Measurements from ENCODE around the gene IYD.
"Not testable (repeated sequence)": the region's sequence is repeated elsewhere in the genome, so short reads cannot be mapped to it uniquely, and the experiment has no call there.

Gene IYD

GRCh38 chr6:150352321-150353296, 16.2 kb upstream of the IYD start:
- DNase-seq: no peak

DNA sequence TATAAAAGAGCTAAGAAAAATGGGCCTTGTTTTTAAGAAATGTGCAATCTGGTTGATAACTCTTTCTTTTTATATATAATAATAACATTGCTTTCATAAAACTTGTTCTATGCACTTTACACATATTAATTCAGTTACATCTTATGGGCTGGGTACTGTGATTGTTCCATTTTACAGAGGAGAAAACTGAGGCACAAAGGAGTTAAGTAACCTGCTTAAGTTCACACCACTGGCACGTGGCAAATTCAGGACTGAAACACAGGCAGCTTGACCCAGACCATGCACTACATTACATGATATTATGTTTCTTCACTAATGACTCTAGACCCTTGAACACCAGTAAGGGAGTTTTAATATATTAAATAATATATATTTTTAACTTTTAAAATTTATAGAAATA, 15.4 kb upstream of the IYD start:
- no peak for DNase-seq

DNA sequence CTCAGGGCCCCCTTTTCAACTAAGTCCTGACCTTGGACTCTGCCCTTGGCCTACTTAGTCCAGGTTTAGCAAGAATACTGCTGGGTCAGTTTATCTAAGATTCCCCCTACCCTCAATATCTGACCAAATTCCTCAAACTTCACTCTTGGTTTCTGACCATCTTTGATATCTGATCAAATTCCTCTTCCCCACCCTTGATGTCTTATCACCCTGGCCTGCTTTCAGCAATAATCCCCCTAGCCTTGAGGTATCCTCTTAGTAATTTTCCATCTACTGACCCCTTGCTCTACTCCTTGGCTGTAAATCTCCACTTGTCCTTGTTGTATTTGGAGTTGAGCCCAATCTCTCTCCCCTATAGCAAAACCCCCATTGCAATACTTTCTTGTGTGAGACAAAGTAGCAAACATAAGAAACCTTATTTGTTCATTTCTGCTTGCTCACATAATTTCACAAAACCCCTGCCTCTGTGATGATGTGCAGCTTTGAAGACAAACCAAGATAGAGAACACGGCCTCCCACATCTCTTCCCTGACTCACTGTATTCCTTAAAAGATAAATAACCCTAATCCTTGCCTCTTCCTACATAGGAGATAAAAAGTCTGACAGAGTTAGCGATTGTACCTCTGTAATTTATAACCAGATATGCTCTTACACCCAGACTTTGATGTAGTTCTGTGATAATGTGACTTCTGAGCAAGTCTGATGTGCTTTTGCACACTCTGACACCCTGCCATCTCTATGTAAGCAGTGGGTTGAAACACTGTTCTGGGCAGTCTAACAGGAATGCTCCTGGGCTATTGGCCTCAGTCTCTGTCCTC, 13.8 kb upstream of the IYD start:
- no peak for DNase-seq

DNA sequence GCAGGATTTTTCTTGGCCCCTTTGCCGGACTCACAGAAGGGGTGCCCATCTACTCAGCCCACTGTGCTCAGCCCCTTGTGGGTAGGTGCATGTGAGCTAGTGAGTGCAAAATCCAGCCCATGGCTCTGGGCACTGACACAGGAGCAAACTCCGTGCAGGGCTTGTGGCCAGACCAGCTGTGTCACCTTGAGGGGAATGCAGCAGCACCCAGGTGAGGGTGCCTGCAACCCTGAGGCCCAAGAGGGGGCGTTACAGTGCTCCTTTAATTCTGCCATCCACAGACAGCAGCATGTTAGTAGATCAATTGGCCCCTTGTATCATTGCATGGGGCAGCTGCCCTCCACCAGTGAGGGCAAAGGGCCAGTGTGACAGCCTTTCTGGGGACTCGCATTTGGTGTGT, 12.9 kb upstream of the IYD start:
- no peak for DNase-seq

GRCh38 chr6:150361876-150362275, 6.9 kb upstream of the IYD start:
- DNase-seq: no peak

DNA sequence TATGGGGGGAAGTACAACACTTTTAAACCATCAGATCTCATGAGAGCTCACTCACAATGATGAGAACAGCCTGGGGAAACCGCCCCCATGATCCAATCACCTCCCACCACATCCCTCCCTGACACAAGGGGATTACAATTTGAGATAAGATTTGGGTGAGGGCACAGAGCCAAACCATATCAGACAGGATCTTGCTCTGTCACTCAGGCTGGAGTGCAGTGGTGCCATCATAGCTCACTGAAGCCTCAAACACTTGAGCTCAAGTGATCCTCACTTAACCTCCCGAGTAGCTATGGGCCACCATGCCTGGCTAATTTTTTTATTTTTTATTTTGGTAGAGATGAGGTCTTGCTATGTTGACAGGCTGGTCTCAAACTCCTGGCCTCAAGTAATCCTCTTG, 5.1 kb upstream of the IYD start:
- DNase-seq: no peak

DNA sequence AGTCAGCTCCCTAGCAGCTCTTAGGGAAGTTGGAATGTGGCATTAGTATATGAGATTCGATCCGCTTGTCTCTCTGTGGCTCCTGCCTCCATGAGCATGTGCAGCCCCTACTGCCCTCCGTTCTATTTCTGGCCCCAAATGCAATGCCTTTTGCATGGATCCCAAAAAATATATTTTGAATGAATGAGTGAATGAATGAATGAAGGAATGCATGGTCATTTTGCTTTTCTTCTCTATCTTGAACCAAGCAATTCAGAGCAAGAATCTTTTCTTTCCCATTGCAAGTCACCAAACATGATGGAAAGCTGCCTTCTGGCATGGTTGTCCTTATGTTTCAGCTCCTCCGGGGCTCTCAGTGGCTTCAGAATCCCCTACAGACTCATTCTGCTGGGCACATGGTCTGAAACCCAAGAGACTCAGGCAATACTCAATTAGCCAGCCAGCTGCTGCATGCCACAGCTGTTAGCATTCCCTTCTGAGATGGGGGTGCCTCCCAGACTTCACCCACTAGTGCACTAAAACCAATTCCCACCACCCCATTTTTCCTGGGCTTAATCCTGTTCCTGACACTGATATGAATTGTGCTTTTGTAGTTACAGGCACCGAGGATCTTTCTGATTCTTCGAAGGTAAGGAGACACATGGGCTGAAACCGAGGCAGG, 2.6 kb upstream of the IYD start:
- no peak for DNase-seq

GRCh38 chr6:150369408-150369807, 596 bp downstream of the IYD start:
- no peak for DNase-seq

DNA sequence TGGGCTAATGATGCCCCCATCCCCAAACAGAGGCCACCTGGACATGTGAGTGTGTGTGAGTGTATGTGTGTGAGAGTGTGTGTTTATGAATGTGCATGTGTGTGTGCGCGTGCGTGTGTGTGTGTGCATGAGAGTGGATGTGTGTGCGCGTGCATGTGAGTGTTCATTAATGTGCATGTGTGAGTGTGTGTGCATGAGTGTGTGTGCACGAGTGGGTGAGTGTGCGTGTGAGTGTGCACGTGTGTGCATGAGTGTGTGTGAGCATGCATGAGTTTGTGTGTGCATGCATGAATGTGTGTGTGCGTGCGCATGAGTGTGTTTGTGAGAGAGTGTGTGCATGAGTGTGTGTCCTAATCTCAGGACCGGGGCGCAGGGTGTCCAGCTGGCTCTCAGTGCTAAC, 1.3 kb downstream of the IYD start:
- no peak for DNase-seq

DNA sequence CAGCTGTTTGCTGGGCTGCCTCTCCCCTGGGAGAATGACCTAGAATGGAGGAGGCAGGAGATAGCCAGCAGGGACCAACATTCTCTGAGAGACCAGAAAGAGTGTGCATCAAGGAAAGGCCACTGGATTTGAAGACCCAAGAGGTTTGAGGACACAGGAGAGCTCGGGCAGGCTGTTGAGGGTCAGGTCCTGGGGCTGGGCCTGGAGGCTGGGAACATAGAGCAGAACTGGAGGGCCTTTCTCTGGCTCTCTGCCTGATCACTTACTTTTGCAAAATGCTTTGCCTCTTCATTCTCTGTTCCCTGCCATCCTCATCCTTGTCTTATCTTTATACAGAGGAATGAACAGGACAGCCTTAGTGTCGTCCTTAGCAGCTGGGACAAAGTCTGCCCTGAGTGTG, 2.5 kb downstream of the IYD start:
- DNase-seq: no peak

DNA sequence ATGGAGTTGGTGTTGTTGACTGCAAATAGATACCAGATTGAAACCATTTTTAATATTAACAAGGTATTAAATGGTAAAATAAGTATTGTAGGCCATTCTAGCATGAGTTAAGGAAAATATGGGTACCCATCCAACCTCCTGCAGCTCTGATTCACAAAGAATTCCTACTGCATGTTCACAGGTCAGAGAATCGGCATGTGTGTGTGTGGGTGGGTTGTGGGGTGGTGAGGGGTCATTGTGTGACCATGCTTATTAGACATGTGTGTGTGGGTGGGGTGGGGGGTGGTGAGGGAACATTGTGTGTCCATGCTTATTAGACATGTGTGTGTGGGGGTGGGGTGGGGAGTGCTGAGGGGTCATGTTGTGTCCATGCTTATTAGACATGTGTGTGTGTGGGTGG, 3.2 kb downstream of the IYD start:
- no peak for DNase-seq

- peak in 7 of 56 donors; percentile 4 to 27 (median 11) for DNase-seq
Measured at GRCh38 chr6:150373260-150373701, 4.5 kb downstream of the IYD start.

- not testable (repeated sequence) for DNase-seq
Measured at GRCh38 chr6:150374346-150374745, 5.5 kb downstream of the IYD start.

DNA sequence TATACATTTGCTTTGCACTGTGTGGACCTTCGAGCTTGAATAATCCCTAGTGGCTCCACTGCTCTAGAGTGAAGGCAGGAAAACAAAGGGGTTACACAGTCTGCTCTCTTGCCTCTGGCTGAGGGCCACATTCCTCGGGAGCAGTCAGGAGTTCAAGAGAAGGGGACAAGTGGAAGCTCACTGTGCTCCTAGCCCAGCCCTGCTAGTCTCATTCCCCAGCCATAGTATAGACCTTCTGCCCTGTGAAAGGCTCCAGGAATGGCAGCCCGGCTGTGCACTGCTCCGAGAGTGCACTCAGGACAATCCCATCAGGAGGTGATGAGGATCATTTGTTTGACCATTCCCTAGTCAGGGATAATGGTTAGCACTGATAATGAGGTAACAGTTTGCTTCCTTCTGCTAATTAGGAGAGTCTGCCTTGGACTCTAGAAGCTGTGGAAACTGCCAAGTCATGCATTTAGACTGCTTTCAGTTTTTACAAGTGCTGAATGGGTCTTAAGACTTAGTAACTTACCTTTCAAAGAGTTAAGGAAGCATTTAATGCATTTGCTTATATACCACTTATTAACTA, 8.5 kb downstream of the IYD start:
- peak in 18 of 56 donors; percentile 1 to 44 (median 6) for DNase-seq

DNA sequence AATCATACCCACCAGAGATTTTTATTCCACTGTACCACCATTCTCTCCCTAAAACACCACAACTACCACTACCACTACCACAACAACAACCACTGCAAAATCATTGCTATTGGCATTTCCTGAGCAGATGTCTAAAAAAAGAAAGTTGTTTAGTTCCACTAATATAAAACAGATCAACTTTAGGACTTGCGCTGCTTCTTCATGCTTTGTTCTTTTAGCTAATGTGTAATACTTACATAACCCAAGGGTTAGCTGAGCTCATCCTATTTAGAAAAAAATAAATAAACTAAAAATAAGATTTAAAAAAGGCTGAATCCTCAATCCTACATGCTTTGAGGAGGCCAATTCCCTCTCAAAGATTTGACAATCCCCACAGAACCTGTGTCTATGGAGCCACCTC, 11.4 kb downstream of the IYD start:
- no peak for DNase-seq

GRCh38 chr6:150382171-150382570, 13.4 kb downstream of the IYD start:
- DNase-seq: no peak

DNA sequence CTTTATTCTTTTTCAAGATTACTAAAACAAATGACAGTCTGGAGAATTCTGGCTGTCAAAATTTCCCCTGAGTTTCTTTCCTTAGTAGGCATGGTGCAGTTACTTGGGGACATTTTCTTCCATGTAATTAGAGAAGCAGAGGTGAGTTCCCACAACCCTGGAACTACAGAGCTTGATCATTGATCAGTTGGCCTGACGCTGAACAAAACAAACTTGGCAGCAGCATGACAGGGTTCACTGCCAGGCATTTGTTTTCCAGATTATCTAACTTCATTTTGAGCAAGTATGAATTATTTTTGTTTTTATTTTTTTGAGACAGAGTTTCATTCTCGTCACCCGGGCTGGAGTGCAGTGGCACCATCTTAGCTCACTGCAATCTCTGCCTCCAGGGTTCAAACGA, 22.6 kb downstream of the IYD start:
- no peak for DNase-seq

GRCh38 chr6:150391890-150392289, 23.1 kb downstream of the IYD start:
- no peak for DNase-seq

DNA sequence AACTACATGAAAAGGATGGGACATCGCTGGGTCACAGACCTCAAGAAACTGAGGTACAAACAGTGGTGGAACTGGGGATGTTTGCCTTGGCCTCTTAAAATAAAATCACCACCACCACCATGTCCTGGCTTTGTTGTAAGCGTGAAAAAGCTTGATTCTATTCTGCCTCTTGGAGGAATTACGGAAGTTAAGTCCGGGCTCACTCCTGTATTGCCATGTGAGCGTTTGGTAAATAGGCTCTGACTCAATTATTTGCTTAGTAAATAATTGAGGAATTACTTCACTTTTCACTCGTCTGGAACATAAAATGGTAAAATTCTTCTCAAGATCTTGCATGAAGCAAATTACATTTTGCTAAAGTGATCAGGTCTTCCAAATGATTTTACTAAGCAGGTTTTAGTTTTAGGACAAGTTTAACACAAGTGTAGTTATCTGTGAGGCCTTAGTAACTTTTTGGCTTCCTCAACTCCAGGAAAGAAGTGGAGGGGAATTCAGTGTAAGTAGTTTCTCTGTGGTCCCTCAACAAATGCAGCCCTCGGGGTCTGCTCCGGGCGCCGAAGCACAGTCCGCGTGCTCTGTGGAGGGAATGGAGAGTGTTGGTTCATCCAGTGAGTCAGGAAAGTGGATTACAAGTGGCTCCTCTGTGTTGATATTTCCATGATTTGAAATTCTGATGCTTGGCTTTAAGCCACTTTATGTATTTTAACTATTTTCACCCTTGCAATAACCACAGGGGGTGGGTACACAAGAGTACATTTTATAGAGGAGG, 23.8 kb downstream of the IYD start:
- DNase-seq: no peak

GRCh38 chr6:150394053-150394898, 25.5 kb downstream of the IYD start:
- DNase-seq: no peak

Data from amygdala (tissue), 56 donors.